AG10803 (cell line): ENCODE data around the gene DBX2.

ENCODE experiments used
- DNase-seq: peaks from one replicate; pipeline ENCODE4 v3.0.0; 2010; ENCODE audit warnings: low read depth
- H3K4me3 ChIP-seq: 2 replicates; pipeline ENCODE4 v1.5.1; 2011; ENCODE audit warnings: mild to moderate bottlenecking, low read length, control low read depth
- TF ChIP-seq, protein P1 (sequence below): conservative IDR thresholded peaks from 2 replicates; pipeline ENCODE4 v1.5.1; 2011; ENCODE audit warnings: mild to moderate bottlenecking, low read length, control low read depth, inconsistent platforms

The DBX2 gene

DNA sequence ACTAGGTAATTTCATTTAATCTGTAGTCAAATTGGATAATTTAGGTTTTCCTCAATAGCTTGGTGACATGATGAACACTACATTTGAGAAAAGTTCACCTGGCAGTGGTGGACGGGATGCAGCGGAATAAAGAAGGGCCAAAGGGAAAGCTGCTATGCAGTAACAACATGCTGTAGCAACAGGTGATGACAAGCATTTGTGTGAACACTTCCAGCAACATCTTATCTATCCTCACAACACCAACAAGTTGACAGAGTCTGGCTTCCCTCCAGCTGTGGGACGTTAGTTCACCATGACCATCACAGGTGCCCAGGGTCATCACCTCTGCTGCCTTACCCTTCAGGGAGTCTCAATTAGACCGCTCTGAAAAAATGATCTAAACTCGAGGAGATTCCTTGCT is 8.3 kb downstream of the DBX2 start:
- no peak overlapping the region for H3K4me3 ChIP-seq
- DNase-seq: no peak
- TF ChIP-seq, protein P1, sequence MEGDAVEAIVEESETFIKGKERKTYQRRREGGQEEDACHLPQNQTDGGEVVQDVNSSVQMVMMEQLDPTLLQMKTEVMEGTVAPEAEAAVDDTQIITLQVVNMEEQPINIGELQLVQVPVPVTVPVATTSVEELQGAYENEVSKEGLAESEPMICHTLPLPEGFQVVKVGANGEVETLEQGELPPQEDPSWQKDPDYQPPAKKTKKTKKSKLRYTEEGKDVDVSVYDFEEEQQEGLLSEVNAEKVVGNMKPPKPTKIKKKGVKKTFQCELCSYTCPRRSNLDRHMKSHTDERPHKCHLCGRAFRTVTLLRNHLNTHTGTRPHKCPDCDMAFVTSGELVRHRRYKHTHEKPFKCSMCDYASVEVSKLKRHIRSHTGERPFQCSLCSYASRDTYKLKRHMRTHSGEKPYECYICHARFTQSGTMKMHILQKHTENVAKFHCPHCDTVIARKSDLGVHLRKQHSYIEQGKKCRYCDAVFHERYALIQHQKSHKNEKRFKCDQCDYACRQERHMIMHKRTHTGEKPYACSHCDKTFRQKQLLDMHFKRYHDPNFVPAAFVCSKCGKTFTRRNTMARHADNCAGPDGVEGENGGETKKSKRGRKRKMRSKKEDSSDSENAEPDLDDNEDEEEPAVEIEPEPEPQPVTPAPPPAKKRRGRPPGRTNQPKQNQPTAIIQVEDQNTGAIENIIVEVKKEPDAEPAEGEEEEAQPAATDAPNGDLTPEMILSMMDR: no peak

DNA sequence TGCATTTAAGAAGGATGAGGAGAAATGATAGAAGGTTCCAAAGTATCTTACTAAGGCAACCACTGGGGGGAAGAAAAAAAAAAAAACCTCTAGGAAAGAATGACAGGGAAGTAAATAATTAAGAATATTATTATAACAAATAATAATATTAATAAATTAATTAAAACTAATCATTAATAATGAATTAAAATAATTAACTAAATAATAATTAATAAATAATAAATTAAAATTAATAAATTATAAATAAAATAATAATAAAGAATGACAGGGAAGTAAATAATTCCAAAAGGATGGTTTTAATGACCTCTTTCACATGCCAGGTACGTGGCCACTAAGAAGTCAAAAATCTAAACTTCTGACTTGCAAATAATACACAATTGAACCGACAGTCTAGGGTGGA is 9.9 kb downstream of the DBX2 start:
- TF ChIP-seq, protein P1: no peak
- no peak overlapping the region for H3K4me3 ChIP-seq
- no peak for DNase-seq

DNA sequence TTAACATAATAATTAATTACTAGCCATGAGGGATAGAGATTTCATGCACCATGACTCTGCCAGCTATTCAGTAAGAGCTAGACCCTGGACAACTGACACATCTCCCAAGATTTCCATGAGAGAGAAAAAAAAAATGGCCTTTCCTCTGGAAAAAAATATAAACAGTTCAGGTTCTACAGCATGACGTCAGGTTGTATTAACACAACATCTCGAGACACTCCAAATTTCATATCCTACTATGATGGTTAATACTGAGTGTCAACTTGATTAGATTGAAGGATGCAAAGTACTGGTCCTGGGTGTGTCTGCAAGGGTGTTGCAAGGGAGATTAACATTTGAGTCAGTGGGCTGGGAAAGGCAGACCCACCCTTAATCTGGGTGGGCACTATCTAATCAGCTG is 11.1 kb downstream of the DBX2 start:
- no peak for DNase-seq
- TF ChIP-seq, protein P1: no peak
- no peak overlapping the region for H3K4me3 ChIP-seq

DNA sequence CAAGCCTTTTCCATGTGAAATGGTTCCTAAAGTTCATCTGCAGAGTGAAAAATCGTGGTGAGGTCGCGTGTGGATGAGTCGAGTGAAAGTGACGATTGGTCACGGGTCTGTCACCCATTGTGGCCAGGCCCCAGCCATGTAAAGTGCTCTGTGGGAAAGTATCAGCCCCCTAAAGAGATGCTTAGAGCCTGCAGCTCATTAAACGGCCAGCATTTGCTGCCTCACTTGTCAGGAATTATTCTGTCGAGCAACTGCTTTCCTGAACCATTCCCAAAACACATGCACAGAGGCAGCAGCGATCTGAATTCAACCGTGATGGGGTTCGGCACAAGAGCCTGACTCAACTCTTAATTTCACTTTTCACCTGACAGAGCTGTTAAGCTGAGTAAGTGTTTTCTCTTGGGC is 16.0 kb downstream of the DBX2 start:
- DNase-seq: no peak
- TF ChIP-seq, protein P1: no peak
- no peak overlapping the region; the same call in 1 of the 2 replicates for H3K4me3 ChIP-seq

DNA sequence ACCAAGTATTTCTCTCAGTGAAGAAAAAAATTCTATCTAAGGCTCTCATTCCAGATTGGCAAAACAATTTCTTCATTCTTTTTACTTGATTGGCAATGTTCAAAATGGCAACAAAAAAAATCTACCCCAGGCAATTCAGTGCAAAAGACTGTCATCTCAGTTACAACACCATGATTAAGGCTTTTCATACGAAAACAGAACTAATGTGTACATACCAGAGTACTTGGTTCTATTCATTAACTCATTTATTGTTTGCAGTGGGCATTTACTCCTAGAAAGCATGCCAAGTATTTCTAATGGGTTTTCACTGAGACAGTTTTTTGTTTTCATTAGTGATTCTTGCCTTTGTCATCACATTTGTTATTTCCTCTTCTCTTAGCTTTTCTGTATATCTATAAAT is 33.0 kb downstream of the DBX2 start:
- no peak for DNase-seq
- TF ChIP-seq, protein P1: no peak
- no peak overlapping the region for H3K4me3 ChIP-seq

DNA sequence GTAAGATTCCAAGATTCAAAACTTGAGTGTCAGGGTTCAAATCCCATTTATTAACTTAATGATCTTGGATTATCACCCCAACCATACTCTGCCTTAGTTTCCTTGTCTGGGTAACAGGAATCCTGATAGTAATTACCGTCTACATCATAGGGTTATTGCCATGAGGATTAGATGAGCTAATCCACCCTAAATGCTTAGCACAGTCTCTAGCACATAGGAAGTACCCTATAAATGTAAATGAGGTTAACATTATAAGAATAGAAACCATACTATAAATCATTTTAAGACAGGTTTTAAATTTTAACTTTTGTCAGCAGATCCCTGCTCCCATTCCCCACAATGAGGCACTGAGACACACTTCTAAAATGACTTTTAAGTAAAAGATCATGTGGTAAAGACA is 36.5 kb downstream of the DBX2 start:
- TF ChIP-seq, protein P1: no peak
- no peak for DNase-seq
- no peak overlapping the region for H3K4me3 ChIP-seq

DNA sequence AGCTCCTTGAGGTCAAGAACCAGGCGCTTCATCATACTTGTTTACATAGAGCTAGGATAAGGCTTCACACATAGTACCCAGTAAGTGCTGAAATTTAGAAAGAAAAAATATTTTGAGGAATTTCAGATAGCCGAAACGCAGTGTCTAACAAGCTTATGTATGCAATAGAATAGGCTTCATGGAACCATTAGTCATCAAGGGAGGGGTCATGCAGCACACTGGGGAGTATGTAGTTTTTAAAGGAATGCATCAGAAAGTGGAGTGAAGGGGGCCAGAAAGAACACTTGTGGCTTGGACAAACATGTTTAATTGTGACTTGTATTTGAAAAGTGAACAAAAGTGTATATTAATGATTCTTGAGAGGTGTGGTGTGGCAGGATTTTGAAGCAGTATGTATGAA is 38.1 kb downstream of the DBX2 start:
- TF ChIP-seq, protein P1: no peak
- DNase-seq: no peak
- no peak overlapping the region for H3K4me3 ChIP-seq
